Progenitor cell of endocrine pancreas (in vitro differentiated cells): ENCODE data around the gene EHBP1. TPM values are rescaled to one million over a fixed set of nuclear protein-coding genes. Genes with fewer than 3 reads are reported as not detected.

Experiments used
- DNase-seq: peaks from one replicate; pipeline ENCODE4 v3.0.0; 2021; ENCODE audit warnings: low spot score; ENCODE audit not compliant: unreplicated experiment
- H3K27ac Mint-ChIP-seq: 2 replicates; pipeline ENCODE4 v1.8.0; 2021; ENCODE audit warnings: mild to moderate bottlenecking, moderate library complexity, mixed read lengths
- H3K27me3 Mint-ChIP-seq: 2 replicates; pipeline ENCODE4 v1.8.0; 2021; ENCODE audit warnings: mixed read lengths
- H3K36me3 Mint-ChIP-seq: 2 replicates; pipeline ENCODE4 v1.8.0; 2022; ENCODE audit warnings: mixed read lengths; ENCODE audit not compliant: insufficient read depth
- H3K4me1 Mint-ChIP-seq: 2 replicates; pipeline ENCODE4 v1.8.0; 2021; ENCODE audit warnings: low read depth, mixed read lengths
- H3K4me3 Mint-ChIP-seq: 2 replicates; pipeline ENCODE4 v1.8.0; 2021; ENCODE audit warnings: low read depth, mild to moderate bottlenecking, moderate library complexity, mixed read lengths
- H3K9me3 Mint-ChIP-seq: 2 replicates; pipeline ENCODE4 v1.8.0; 2021; ENCODE audit warnings: low read depth, mixed read lengths
- total RNA-seq: library from RNA; stranded (reverse); gene quantifications from 2 replicates; pipeline ENCODE4 v1.2.1, GENCODE V29; 2021
- TF ChIP-seq, protein P1 (sequence below): fragments of 200-600 bp; sonication (generic); IDR thresholded peaks from one replicate; pipeline ENCODE4 v1.5.0; 2021; ENCODE audit warnings: antibody characterized with exemption, mild to moderate bottlenecking; ENCODE audit not compliant: unreplicated experiment

EHBP1 gene
- total RNA-seq, 1 donor from 2014 or later, result 45.6 TPM

DNA sequence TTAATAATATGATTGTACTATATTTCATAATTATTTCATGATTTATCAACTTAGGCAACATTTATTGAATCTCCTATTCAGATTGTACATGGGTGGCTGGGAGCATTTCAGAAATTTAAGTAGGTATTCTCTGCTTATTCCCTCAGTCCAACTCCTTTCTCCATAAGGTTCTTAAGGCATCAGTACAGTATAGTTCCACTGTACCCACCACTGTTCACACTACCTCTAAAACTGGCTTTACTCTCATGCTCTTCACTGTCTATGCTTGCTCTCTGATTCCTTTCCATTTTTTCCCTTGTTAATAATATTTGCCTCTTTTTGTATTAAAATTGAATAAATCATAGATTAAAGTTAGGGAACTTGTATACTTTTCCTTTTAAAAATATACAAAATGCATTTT is 89.8 kb downstream of the EHBP1 start:
- H3K9me3 Mint-ChIP-seq, result peaks cover 3% of the 10 kb centered on the region

DNA sequence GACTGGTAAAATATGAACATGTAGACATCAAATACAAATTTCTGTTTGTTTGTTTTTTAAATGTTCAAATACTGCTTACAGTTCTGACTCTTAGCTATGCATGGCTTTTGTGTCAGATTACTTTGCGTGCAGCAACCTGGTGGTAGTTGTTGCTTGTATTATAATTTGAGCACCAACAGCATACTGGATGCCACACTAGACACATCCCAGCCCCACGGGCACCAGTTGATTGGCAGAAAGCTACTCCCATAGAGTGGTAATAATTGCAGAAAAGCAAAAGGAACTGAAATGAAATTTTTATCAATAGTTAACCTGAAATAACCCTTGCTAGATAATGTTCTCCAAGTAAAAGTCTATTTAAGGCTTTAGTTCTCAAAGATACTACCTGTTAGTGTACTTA is 91.6 kb downstream of the EHBP1 start:
- no peak overlapping the region for H3K4me3 Mint-ChIP-seq
- peak overlapping the region; percentile 17 for H3K27ac Mint-ChIP-seq
- DNase-seq, result no peak
- TF ChIP-seq, protein P1, sequence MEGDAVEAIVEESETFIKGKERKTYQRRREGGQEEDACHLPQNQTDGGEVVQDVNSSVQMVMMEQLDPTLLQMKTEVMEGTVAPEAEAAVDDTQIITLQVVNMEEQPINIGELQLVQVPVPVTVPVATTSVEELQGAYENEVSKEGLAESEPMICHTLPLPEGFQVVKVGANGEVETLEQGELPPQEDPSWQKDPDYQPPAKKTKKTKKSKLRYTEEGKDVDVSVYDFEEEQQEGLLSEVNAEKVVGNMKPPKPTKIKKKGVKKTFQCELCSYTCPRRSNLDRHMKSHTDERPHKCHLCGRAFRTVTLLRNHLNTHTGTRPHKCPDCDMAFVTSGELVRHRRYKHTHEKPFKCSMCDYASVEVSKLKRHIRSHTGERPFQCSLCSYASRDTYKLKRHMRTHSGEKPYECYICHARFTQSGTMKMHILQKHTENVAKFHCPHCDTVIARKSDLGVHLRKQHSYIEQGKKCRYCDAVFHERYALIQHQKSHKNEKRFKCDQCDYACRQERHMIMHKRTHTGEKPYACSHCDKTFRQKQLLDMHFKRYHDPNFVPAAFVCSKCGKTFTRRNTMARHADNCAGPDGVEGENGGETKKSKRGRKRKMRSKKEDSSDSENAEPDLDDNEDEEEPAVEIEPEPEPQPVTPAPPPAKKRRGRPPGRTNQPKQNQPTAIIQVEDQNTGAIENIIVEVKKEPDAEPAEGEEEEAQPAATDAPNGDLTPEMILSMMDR, result no peak
- H3K36me3 Mint-ChIP-seq, result no peaks in the 10 kb centered on the region
- no peaks in the 10 kb centered on the region for H3K27me3 Mint-ChIP-seq
- H3K4me1 Mint-ChIP-seq, result peaks cover 29% of the 10 kb centered on the region
- H3K9me3 Mint-ChIP-seq, result peaks cover 3% of the 10 kb centered on the region

More for the DNA sequence above, 89.8 kb downstream of the EHBP1 start:
- no peak overlapping the region for H3K4me3 Mint-ChIP-seq
- H3K36me3 Mint-ChIP-seq, result no peaks in the 10 kb centered on the region
- no peak overlapping the region for H3K27ac Mint-ChIP-seq
- TF ChIP-seq, protein P1, result no peak
- H3K27me3 Mint-ChIP-seq, result no peaks in the 10 kb centered on the region
- H3K4me1 Mint-ChIP-seq, result peaks cover 30% of the 10 kb centered on the region
- no peak for DNase-seq

DNA sequence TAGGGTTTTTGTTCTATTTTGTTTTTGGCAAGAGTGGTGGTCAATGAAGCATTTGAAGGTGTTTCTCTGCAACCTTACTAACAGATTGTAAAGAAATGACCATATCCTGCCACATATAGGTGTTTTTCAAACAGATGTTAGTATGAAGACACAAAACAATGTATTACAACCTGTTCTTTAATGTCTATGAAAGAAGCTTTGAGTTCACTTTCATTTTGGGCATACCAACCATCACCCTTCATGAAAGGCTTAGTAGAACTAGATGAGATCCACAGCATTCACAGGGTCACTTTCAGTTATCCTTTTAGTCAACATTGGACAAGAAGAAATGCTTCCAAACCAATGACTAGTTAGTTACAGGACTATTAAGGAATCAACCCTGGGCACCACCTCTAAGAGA is 95.1 kb downstream of the EHBP1 start:
- TF ChIP-seq, protein P1, result no peak
- DNase-seq, result no peak
- Mint-ChIP-seq H3K9me3 (peaks cover 3% of the 10 kb centered on the region), H3K4me1 (peaks cover 14% of the 10 kb centered on the region), H3K27me3 (no peaks in the 10 kb centered on the region), H3K27ac (no peak overlapping the region), H3K36me3 (peaks cover 4% of the 10 kb centered on the region), H3K4me3 (no peak overlapping the region)

DNA sequence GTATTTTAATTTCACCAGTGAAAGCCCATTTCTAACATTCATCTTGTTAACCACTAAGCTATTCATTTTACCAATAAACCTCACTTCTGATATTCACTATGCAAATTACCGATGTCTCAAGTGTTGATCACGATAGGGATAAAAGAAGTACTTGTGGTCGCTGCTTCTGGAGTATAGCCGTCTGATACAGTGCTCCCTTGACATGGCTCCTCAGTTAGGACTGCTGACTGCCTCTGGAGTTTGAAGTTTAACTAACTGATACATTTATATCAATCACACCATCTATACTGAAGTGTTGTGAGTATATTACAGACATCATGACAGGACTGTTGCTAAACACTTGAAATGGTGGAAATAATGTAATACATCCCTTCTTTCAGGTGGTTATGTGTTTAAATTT is 95.6 kb downstream of the EHBP1 start:
- no peak for DNase-seq
- peaks cover 3% of the 10 kb centered on the region for H3K9me3 Mint-ChIP-seq
- H3K27ac Mint-ChIP-seq, result no peak overlapping the region

DNA sequence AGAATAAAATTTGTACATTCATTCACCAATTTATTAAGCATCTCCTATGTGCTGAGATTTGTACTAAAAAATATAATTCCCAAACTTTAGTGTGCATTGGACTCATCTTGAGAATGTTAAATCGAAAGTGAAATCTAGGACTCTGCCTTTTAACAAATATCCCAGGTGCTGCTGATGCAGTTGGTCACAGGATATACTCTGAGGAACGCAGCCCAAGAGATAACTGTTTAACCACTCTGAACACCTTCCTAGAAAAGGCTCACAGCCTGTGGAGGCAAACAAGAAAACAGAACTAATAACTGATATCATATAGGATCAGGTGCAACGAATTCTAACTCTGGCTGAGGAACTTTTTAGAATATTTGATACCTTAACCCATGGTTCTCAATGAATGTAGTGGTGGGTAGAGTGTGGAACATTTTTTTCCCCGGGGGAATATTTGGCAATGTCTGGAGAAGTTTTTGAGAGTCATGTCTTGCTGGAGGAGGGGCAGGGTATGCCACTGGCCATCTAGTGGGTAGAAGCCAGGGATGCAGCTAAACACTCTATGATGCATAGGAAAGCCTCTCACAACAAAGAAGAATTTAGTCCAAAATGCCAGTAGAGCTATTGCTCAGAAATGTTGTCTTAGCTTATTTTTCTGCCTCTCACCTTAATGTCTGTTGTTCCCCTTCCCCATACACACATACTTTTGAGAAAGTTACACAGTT is 96.5 kb downstream of the EHBP1 start:
- no peak overlapping the region for H3K4me3 Mint-ChIP-seq
- peaks cover 12% of the 10 kb centered on the region for H3K36me3 Mint-ChIP-seq
- peak overlapping the region; percentile 17 for H3K27ac Mint-ChIP-seq
- peaks cover 10% of the 10 kb centered on the region for H3K9me3 Mint-ChIP-seq
- H3K4me1 Mint-ChIP-seq, result peaks cover 7% of the 10 kb centered on the region
- TF ChIP-seq, protein P1, result no peak
- no peaks in the 10 kb centered on the region for H3K27me3 Mint-ChIP-seq
- no peak for DNase-seq

More for the DNA sequence above, 95.6 kb downstream of the EHBP1 start:
- H3K4me1 Mint-ChIP-seq, result peaks cover 11% of the 10 kb centered on the region
- TF ChIP-seq, protein P1, result no peak
- no peak overlapping the region for H3K4me3 Mint-ChIP-seq
- no peaks in the 10 kb centered on the region for H3K27me3 Mint-ChIP-seq
- peaks cover 6% of the 10 kb centered on the region for H3K36me3 Mint-ChIP-seq
